PC-9 (cell line): ENCODE results near the gene GRIPAP1.

Experiments used
- EZH2 ChIP-seq: fragments of 200-600 bp; sonication (generic); IDR thresholded peaks from 2 replicates; pipeline ENCODE4 v1.8.0; 2017; ENCODE audit warnings: antibody characterized with exemption, low read depth
- TF ChIP-seq, protein P1 (sequence below): fragments of 200-600 bp; sonication (generic); conservative IDR thresholded peaks from 2 replicates; pipeline ENCODE4 v1.6.1; 2017; ENCODE audit warnings: mixed run types, antibody characterized with exemption, mild to moderate bottlenecking, moderate library complexity

DNA sequence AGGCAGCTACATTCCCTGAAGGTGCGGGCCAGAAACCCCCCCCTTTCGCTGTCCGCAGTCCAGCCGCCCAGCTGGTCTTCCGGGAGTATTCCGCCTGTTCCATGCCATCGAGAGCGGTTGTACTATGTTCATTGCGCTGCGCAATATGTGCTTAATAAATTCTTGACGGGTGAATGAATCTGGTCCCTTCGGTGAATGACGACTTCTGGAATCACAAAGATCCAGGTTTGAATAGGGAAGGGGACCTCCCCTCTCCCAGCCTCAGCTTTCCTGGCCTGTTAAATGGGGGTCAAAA lies 41.9 kb upstream of the GRIPAP1 start:
- no peak for TF ChIP-seq EZH2
- TF ChIP-seq, protein P1, sequence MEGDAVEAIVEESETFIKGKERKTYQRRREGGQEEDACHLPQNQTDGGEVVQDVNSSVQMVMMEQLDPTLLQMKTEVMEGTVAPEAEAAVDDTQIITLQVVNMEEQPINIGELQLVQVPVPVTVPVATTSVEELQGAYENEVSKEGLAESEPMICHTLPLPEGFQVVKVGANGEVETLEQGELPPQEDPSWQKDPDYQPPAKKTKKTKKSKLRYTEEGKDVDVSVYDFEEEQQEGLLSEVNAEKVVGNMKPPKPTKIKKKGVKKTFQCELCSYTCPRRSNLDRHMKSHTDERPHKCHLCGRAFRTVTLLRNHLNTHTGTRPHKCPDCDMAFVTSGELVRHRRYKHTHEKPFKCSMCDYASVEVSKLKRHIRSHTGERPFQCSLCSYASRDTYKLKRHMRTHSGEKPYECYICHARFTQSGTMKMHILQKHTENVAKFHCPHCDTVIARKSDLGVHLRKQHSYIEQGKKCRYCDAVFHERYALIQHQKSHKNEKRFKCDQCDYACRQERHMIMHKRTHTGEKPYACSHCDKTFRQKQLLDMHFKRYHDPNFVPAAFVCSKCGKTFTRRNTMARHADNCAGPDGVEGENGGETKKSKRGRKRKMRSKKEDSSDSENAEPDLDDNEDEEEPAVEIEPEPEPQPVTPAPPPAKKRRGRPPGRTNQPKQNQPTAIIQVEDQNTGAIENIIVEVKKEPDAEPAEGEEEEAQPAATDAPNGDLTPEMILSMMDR: no peak
